Endothelial cell of umbilical vein (primary cell): Measurements from ENCODE around the gene ZNF844. TPM values are rescaled to one million over a fixed set of nuclear protein-coding genes. Genes with fewer than 3 reads are reported as not detected.
"Not testable (repeated sequence)": the region's sequence is repeated elsewhere in the genome, so short reads cannot be mapped to it uniquely, and the experiment has no call there.

Experiments
- BruUV-seq: library from RNA; stranded (reverse); fragments of 400-500 nt; replicated peaks from 2 replicates; lab custom pipeline; 2021; lab: Mats Ljungman, UMichigan
- CTCF ChIA-PET: fragments of 300-600, 350-600 bp; sonication (Branson Sonifier 250); formaldehyde crosslinking; loops from one replicate; lab custom pipeline; 2021; ENCODE audit warnings: antibody characterized with exemption, inconsistent platforms; lab: Charles Lee
- POLR2A ChIA-PET: fragments of 300-600, 350-600 bp; sonication (Branson Sonifier 250); formaldehyde crosslinking; loops from one replicate; lab custom pipeline; 2021; ENCODE audit warnings: antibody characterized with exemption, inconsistent platforms; lab: Charles Lee
- DNase-seq: peaks from one replicate; pipeline ENCODE4 v3.0.0-alpha.2; 2011; ENCODE audit warnings: low read depth, low spot score
- FAIRE-seq: peaks from 2 replicates; lab custom pipeline; 2011; peaks lifted over from hg19 to GRCh38; lab: Jason Lieb, UNC
- H2AFZ ChIP-seq: 2 replicates; pipeline ENCODE4 v1.6.0; 2012; ENCODE audit warnings: low read depth, low read length, control low read depth, inconsistent platforms
- H3K27ac ChIP-seq: 2 replicates; pipeline ENCODE4 v1.5.1; 2011; ENCODE audit warnings: low read depth, mild to moderate bottlenecking, control low read depth, low read length, moderate library complexity; ENCODE audit not compliant: insufficient read depth
- H3K27me3 ChIP-seq, 2 experiments: 2 replicates each; pipeline versions ENCODE4 v1.6.0 to v1.6.1; 2011; ENCODE audit warnings: low read length in 2 of 2, mixed read lengths in 1 of 2; ENCODE audit not compliant: control insufficient read depth in 2 of 2, insufficient read depth in 2 of 2
- H3K36me3 ChIP-seq, 2 experiments: 2 replicates in 1 of 2; 3 replicates in 1 of 2; pipeline ENCODE4 v1.5.1; 2011; ENCODE audit warnings: low read length in 2 of 2, mild to moderate bottlenecking in 1 of 2, moderate library complexity in 1 of 2; ENCODE audit not compliant: control insufficient read depth in 2 of 2, insufficient read depth in 2 of 2; ENCODE audit errors: extremely low read depth in 1 of 2
- H3K4me1 ChIP-seq: 3 replicates; pipeline ENCODE4 v1.5.1; 2011; ENCODE audit warnings: mild to moderate bottlenecking, low read length; ENCODE audit not compliant: control insufficient read depth, insufficient read depth; ENCODE audit errors: extremely low read depth
- H3K4me2 ChIP-seq: 2 replicates; pipeline ENCODE4 v1.6.1; 2011; ENCODE audit warnings: low read length, control low read depth, mixed read lengths; ENCODE audit not compliant: insufficient read depth
- H3K4me3 ChIP-seq, 3 experiments: fragments of 200-600 bp in 1 of 3; sonication (generic), shearing (Covaris generic) in 1 of 3; replicated peaks in 1 of 3; 2 replicates each; pipeline ENCODE4 v1.5.1; 2011 to 2016; ENCODE audit warnings: control low read depth in 3 of 3, low read length in 3 of 3, mild to moderate bottlenecking in 2 of 3, inconsistent platforms in 1 of 3, low read depth in 1 of 3, moderate library complexity in 1 of 3; ENCODE audit not compliant: insufficient read depth in 1 of 3
- H3K79me2 ChIP-seq: 2 replicates; pipeline ENCODE4 v1.6.0; 2012; ENCODE audit warnings: low read length, inconsistent platforms; ENCODE audit not compliant: control insufficient read depth, insufficient read depth
- H3K9ac ChIP-seq: replicated peaks from 2 replicates; pipeline ENCODE3; 2011; ENCODE audit warnings: low read length, control low read depth; ENCODE audit not compliant: insufficient read depth; ENCODE audit errors: extremely low read depth
- H3K9me1 ChIP-seq: replicated peaks from 3 replicates; pipeline ENCODE4 v1.6.0; 2011; ENCODE audit warnings: mild to moderate bottlenecking, low read length; ENCODE audit not compliant: control insufficient read depth, insufficient read depth; ENCODE audit errors: extremely low read depth
- H3K9me3 ChIP-seq: replicated peaks from 2 replicates; pipeline ENCODE4 v1.5.1; 2012; ENCODE audit warnings: low read length, inconsistent platforms; ENCODE audit not compliant: control insufficient read depth, insufficient read depth
- H4K20me1 ChIP-seq: replicated peaks from 2 replicates; pipeline ENCODE3; 2011; ENCODE audit warnings: mild to moderate bottlenecking, low read length; ENCODE audit not compliant: control insufficient read depth, insufficient read depth; ENCODE audit errors: extremely low read depth
- EZH2 ChIP-seq: IDR thresholded peaks from 2 replicates; pipeline ENCODE4 v1.6.1; 2012; ENCODE audit warnings: borderline replicate concordance, low read depth, mild to moderate bottlenecking, moderate library complexity, low read length, inconsistent platforms; ENCODE audit not compliant: severe bottlenecking
- FOS ChIP-seq: IDR thresholded peaks from 2 replicates; pipeline ENCODE4 v1.6.1; 2011; ENCODE audit warnings: mild to moderate bottlenecking, low read length, moderate library complexity, borderline replicate concordance; ENCODE audit not compliant: insufficient read depth
- GATA2 ChIP-seq: IDR thresholded peaks from 2 replicates; pipeline ENCODE4 v1.7.0; 2011; ENCODE audit warnings: low read depth, mild to moderate bottlenecking, moderate library complexity, mixed read lengths, low read length; ENCODE audit not compliant: insufficient read length, insufficient read depth
- JUN ChIP-seq: IDR thresholded peaks from 2 replicates; pipeline ENCODE4 v1.6.1; 2011; ENCODE audit warnings: borderline replicate concordance, low read depth; ENCODE audit not compliant: insufficient read length, insufficient read depth
- MAX ChIP-seq: IDR thresholded peaks from 2 replicates; pipeline ENCODE4 v1.6.1; 2011; ENCODE audit not compliant: insufficient read depth, insufficient read length
- MYC ChIP-seq: IDR thresholded peaks from one replicate; pipeline ENCODE4 v1.6.1; 2011; ENCODE audit warnings: mild to moderate bottlenecking, low read depth, low read length
- POLR2AphosphoS5 ChIP-seq: IDR thresholded peaks from 2 replicates; pipeline ENCODE4 v1.6.1; 2012; ENCODE audit warnings: low read depth, mild to moderate bottlenecking, control low read depth, low read length, moderate library complexity; ENCODE audit not compliant: insufficient read depth
- dilution Hi-C: fragments of 300-500 bp; cut with MboI; formaldehyde crosslinking; loops from one replicate; pipeline ENCODE4 v1.15.0; 2019; ENCODE audit warnings: low sequenced_read_pairs; ENCODE audit not compliant: extremely low pct_ligation_motif_present
- intact Hi-C: fragments of 100-400 bp; cut with micrococcal nuclease; formaldehyde crosslinking; loops from one replicate; pipeline ENCODE4 v1.10.0; 2022
- polyA plus RNA-seq, 4 experiments: library from polyadenylated mRNA; depleted of rRNA in 3 of 4; stranded (reverse) in 3 of 4; unstranded in 1 of 4; fragments of >200 nt; gene quantifications; 2 replicates each; pipeline versions ENCODE4 v1.2.1 to v1.2.3, GENCODE V29; 2011 to 2012; ENCODE audit warnings: missing spikeins in 1 of 4
- total RNA-seq: library from RNA; stranded (reverse); gene quantifications from 2 replicates; pipeline ENCODE4 v1.2.3, GENCODE V29; 2021

The ZNF844 gene
- total and polyA plus RNA-seq, 2 donors (not counting 3 experiments of a cell fraction or from before 2014, with no cell fraction given), result 0.90 to 3.8 TPM

GRCh38 chr19:12075538-12076139, 11.1 kb downstream of the ZNF844 start:
- POLR2A ChIA-PET, result no interaction called here
- Histone ChIP-seq H3K4me1 (no peaks in the 10 kb centered on the region), H3K79me2 (no peaks in the 10 kb centered on the region), H3K27me3 (no peaks in the 10 kb centered on the region), H3K9ac (no peak overlapping the region), H3K36me3 (peaks cover 6 to 7% of the 10 kb centered on the region in 2 experiments), H3K9me1 (no peaks in the 10 kb centered on the region), H3K27ac (no peak overlapping the region), H3K4me3 (no peak overlapping the region), H3K4me2 (no peak overlapping the region), H2AFZ (no peak overlapping the region), H4K20me1 (no peaks in the 10 kb centered on the region), H3K9me3 (peaks cover 8% of the 10 kb centered on the region)
- BruUV-seq, result no TSS peak
- no peak for FAIRE-seq
- dilution Hi-C loops, result no loop called here
- TF ChIP-seq FOS (no peak), EZH2 (no peak), MAX (no peak), MYC (no peak), GATA2 (no peak), POLR2AphosphoS5 (no peak), JUN (no peak)
- CTCF ChIA-PET, result no interaction called here
- intact Hi-C loops, result no loop called here
- no peak for DNase-seq

GRCh38 chr19:12076331-12076730, 11.8 kb downstream of the ZNF844 start:
- CTCF ChIA-PET, DNase-seq, H3K9me1 ChIP-seq, FAIRE-seq, dilution Hi-C loops, H2AFZ ChIP-seq, H3K79me2 ChIP-seq, H4K20me1 ChIP-seq, intact Hi-C loops, H3K36me3 ChIP-seq, H3K9ac ChIP-seq, BruUV-seq, POLR2A ChIA-PET, H3K27ac ChIP-seq, H3K9me3 ChIP-seq, H3K4me1 ChIP-seq, H3K27me3 ChIP-seq, H3K4me3 ChIP-seq, H3K4me2 ChIP-seq: not testable (repeated sequence)
